OCI-LY3 (cell line): Measurements from ENCODE around the gene MYLK3.

Experiments
- H2AFZ ChIP-seq: fragments of 200-600, 300-600 bp; shearing (Covaris generic); 2 replicates; pipeline ENCODE4 v1.6.0; 2014; ENCODE audit warnings: antibody characterized with exemption, low read depth, low read length
- H3K27ac ChIP-seq: fragments of 200-600, 300-600 bp; sonication (generic); 2 replicates; pipeline ENCODE4 v1.5.1; 2014; ENCODE audit warnings: mild to moderate bottlenecking, low read length, moderate library complexity, mixed read lengths
- H3K27me3 ChIP-seq: fragments of 200-600, 300-600 bp; sonication (generic); 2 replicates; pipeline ENCODE4 v1.6.1; 2014; ENCODE audit warnings: low read depth, low read length, mixed read lengths
- H3K36me3 ChIP-seq: fragments of 200-600, 300-600 bp; sonication (generic); replicated peaks from 2 replicates; pipeline ENCODE3; 2014; ENCODE audit warnings: low read depth, low read length, mixed read lengths
- H3K4me1 ChIP-seq: fragments of 300-600, 200-600 bp; sonication (generic); 2 replicates; pipeline ENCODE4 v1.6.1; 2014; ENCODE audit warnings: low read length, mixed read lengths
- H3K4me2 ChIP-seq: fragments of 200-600, 300-600 bp; sonication (generic); 2 replicates; pipeline ENCODE4 v1.6.1; 2014; ENCODE audit warnings: low read length, mixed read lengths
- H3K4me3 ChIP-seq: fragments of 300-600, 200-600 bp; sonication (generic); 2 replicates; pipeline ENCODE4 v1.5.1; 2014; ENCODE audit warnings: antibody characterized with exemption, mild to moderate bottlenecking, low read length, moderate library complexity
- H3K79me2 ChIP-seq: fragments of 300-600, 200-600 bp; shearing (Covaris generic); 2 replicates; pipeline ENCODE4 v1.6.1; 2014; ENCODE audit warnings: mild to moderate bottlenecking, low read length, mixed read lengths
- H3K9ac ChIP-seq: fragments of 300-600, 200-600 bp; shearing (Covaris generic); 2 replicates; pipeline ENCODE4 v1.6.0; 2014; ENCODE audit warnings: mild to moderate bottlenecking, low read length, moderate library complexity
- H3K9me3 ChIP-seq: fragments of 200-600, 300-600 bp; shearing (Covaris generic); 2 replicates; pipeline ENCODE4 v1.6.1; 2014; ENCODE audit warnings: low read length, mixed read lengths; ENCODE audit not compliant: insufficient read depth
- H4K20me1 ChIP-seq: fragments of 200-600, 300-600 bp; sonication (generic); 2 replicates; pipeline ENCODE4 v1.6.1; 2016; ENCODE audit warnings: low read length, mixed read lengths; ENCODE audit not compliant: insufficient read depth
- CTCF ChIP-seq: fragments of 200-600, 300-600 bp; sonication (generic); IDR thresholded peaks from 2 replicates; pipeline ENCODE4 v1.5.1; 2014; ENCODE audit warnings: antibody characterized with exemption, low read length, low read depth
- EZH2phosphoT487 ChIP-seq: fragments of 200-600 bp; shearing (Covaris generic); IDR thresholded peaks from 2 replicates; pipeline ENCODE4 v1.6.1; 2018; ENCODE audit warnings: antibody characterized with exemption, mixed run types, low read depth

MYLK3 gene

GRCh38 chr16:46702030-46702429 is 46.1 kb downstream of the MYLK3 start:
- peaks cover 34% of the 10 kb centered on the region for H3K36me3 ChIP-seq
- H3K4me3 ChIP-seq = no peak overlapping the region
- H3K79me2 ChIP-seq = no peaks in the 10 kb centered on the region
- TF ChIP-seq CTCF (no peak), EZH2phosphoT487 (no peak)
- H3K4me2 ChIP-seq = no peak overlapping the region
- no peak overlapping the region for H3K9ac ChIP-seq
- no peaks in the 10 kb centered on the region for H3K27me3 ChIP-seq
- no peak overlapping the region for H2AFZ ChIP-seq
- H3K27ac ChIP-seq = no peak overlapping the region
- H3K9me3 ChIP-seq = no peaks in the 10 kb centered on the region
- no peaks in the 10 kb centered on the region; the same call in 1 of the 2 replicates for H3K4me1 ChIP-seq
- H4K20me1 ChIP-seq = no peaks in the 10 kb centered on the region

- H3K9ac ChIP-seq = no peak overlapping the region
- H3K27ac ChIP-seq = no peak overlapping the region
- H3K36me3 ChIP-seq = peaks cover 37% of the 10 kb centered on the region
- H3K4me3 ChIP-seq = no peak overlapping the region
- no peaks in the 10 kb centered on the region for H3K79me2 ChIP-seq
- no peaks in the 10 kb centered on the region for H3K4me1 ChIP-seq
- H2AFZ ChIP-seq = no peak overlapping the region
- no peak for TF ChIP-seq EZH2phosphoT487
- TF ChIP-seq CTCF = no peak
- H3K4me2 ChIP-seq = no peak overlapping the region
- no peaks in the 10 kb centered on the region for H3K9me3 ChIP-seq
- no peaks in the 10 kb centered on the region for H4K20me1 ChIP-seq
- H3K27me3 ChIP-seq = no peaks in the 10 kb centered on the region
Measured at GRCh38 chr16:46701615-46702014, 46.5 kb downstream of the MYLK3 start.

- Histone ChIP-seq H3K4me3 (no peak overlapping the region), H3K9me3 (no peaks in the 10 kb centered on the region), H2AFZ (no peak overlapping the region), H3K4me2 (no peak overlapping the region), H3K27me3 (no peaks in the 10 kb centered on the region), H3K9ac (no peak overlapping the region), H3K79me2 (no peaks in the 10 kb centered on the region), H4K20me1 (no peaks in the 10 kb centered on the region), H3K4me1 (no peaks in the 10 kb centered on the region), H3K27ac (no peak overlapping the region), H3K36me3 (peaks cover 52% of the 10 kb centered on the region)
- TF ChIP-seq EZH2phosphoT487 = no peak
- TF ChIP-seq CTCF = no peak
Measured at GRCh38 chr16:46700048-46700447, 48.1 kb downstream of the MYLK3 start.

- TF ChIP-seq EZH2phosphoT487 = no peak
- Histone ChIP-seq H3K4me1 (peaks cover 4% of the 10 kb centered on the region), H3K9ac (no peak overlapping the region), H3K27ac (no peak overlapping the region), H3K79me2 (peaks cover 6% of the 10 kb centered on the region), H3K27me3 (no peaks in the 10 kb centered on the region), H2AFZ (no peak overlapping the region), H3K36me3 (peaks cover 58% of the 10 kb centered on the region), H3K4me2 (no peak overlapping the region), H3K9me3 (no peaks in the 10 kb centered on the region), H3K4me3 (no peak overlapping the region), H4K20me1 (no peaks in the 10 kb centered on the region; the same call in 1 of the 2 replicates)
Measured at GRCh38 chr16:46696957-46697356, 51.2 kb downstream of the MYLK3 start.

- TF ChIP-seq EZH2phosphoT487 (no peak), CTCF (no peak)
- Histone ChIP-seq H3K27me3 (no peaks in the 10 kb centered on the region), H3K4me1 (peaks cover 14% of the 10 kb centered on the region), H3K27ac (no peak overlapping the region), H3K4me2 (no peak overlapping the region), H3K9ac (no peak overlapping the region), H2AFZ (no peak overlapping the region), H3K9me3 (no peaks in the 10 kb centered on the region), H3K4me3 (no peak overlapping the region), H3K36me3 (peaks cover 63% of the 10 kb centered on the region), H3K79me2 (peaks cover 16% of the 10 kb centered on the region), H4K20me1 (peaks cover 5% of the 10 kb centered on the region)
Measured at GRCh38 chr16:46695937-46696336, 52.2 kb downstream of the MYLK3 start.
